Endothelial cell of umbilical vein (primary cell): ENCODE measurements around the gene SDHA. TPM values are rescaled to one million over a fixed set of nuclear protein-coding genes. Genes with fewer than 3 reads are reported as not detected.
"Not testable (repeated sequence)": the region's sequence is repeated elsewhere in the genome, so short reads cannot be mapped to it uniquely, and the experiment has no call there.

Experiments
- BruUV-seq: library from RNA; stranded (reverse); fragments of 400-500 nt; replicated peaks from 2 replicates; lab custom pipeline; 2021; lab: Mats Ljungman, UMichigan
- CTCF ChIA-PET: fragments of 300-600, 350-600 bp; sonication (Branson Sonifier 250); formaldehyde crosslinking; loops from one replicate; lab custom pipeline; 2021; ENCODE audit warnings: antibody characterized with exemption, inconsistent platforms; lab: Charles Lee
- POLR2A ChIA-PET: fragments of 300-600, 350-600 bp; sonication (Branson Sonifier 250); formaldehyde crosslinking; loops from one replicate; lab custom pipeline; 2021; ENCODE audit warnings: antibody characterized with exemption, inconsistent platforms; lab: Charles Lee
- DNase-seq: peaks from one replicate; pipeline ENCODE4 v3.0.0-alpha.2; 2011; ENCODE audit warnings: low read depth, low spot score
- FAIRE-seq: peaks from 2 replicates; lab custom pipeline; 2011; peaks lifted over from hg19 to GRCh38; lab: Jason Lieb, UNC
- H2AFZ ChIP-seq: 2 replicates; pipeline ENCODE4 v1.6.0; 2012; ENCODE audit warnings: low read depth, low read length, control low read depth, inconsistent platforms
- H3K27ac ChIP-seq: 2 replicates; pipeline ENCODE4 v1.5.1; 2011; ENCODE audit warnings: low read depth, mild to moderate bottlenecking, control low read depth, low read length, moderate library complexity; ENCODE audit not compliant: insufficient read depth
- H3K27me3 ChIP-seq, 2 experiments: 2 replicates each; pipeline versions ENCODE4 v1.6.0 to v1.6.1; 2011; ENCODE audit warnings: low read length in 2 of 2, mixed read lengths in 1 of 2; ENCODE audit not compliant: control insufficient read depth in 2 of 2, insufficient read depth in 2 of 2
- H3K36me3 ChIP-seq, 2 experiments: 2 replicates in 1 of 2; 3 replicates in 1 of 2; pipeline ENCODE4 v1.5.1; 2011; ENCODE audit warnings: low read length in 2 of 2, mild to moderate bottlenecking in 1 of 2, moderate library complexity in 1 of 2; ENCODE audit not compliant: control insufficient read depth in 2 of 2, insufficient read depth in 2 of 2; ENCODE audit errors: extremely low read depth in 1 of 2
- H3K4me1 ChIP-seq: 3 replicates; pipeline ENCODE4 v1.5.1; 2011; ENCODE audit warnings: mild to moderate bottlenecking, low read length; ENCODE audit not compliant: control insufficient read depth, insufficient read depth; ENCODE audit errors: extremely low read depth
- H3K4me2 ChIP-seq: 2 replicates; pipeline ENCODE4 v1.6.1; 2011; ENCODE audit warnings: low read length, control low read depth, mixed read lengths; ENCODE audit not compliant: insufficient read depth
- H3K4me3 ChIP-seq, 3 experiments: fragments of 200-600 bp in 1 of 3; sonication (generic), shearing (Covaris generic) in 1 of 3; replicated peaks in 1 of 3; 2 replicates each; pipeline ENCODE4 v1.5.1; 2011 to 2016; ENCODE audit warnings: control low read depth in 3 of 3, low read length in 3 of 3, mild to moderate bottlenecking in 2 of 3, inconsistent platforms in 1 of 3, low read depth in 1 of 3, moderate library complexity in 1 of 3; ENCODE audit not compliant: insufficient read depth in 1 of 3
- H3K79me2 ChIP-seq: 2 replicates; pipeline ENCODE4 v1.6.0; 2012; ENCODE audit warnings: low read length, inconsistent platforms; ENCODE audit not compliant: control insufficient read depth, insufficient read depth
- H3K9ac ChIP-seq: replicated peaks from 2 replicates; pipeline ENCODE3; 2011; ENCODE audit warnings: low read length, control low read depth; ENCODE audit not compliant: insufficient read depth; ENCODE audit errors: extremely low read depth
- H3K9me1 ChIP-seq: replicated peaks from 3 replicates; pipeline ENCODE4 v1.6.0; 2011; ENCODE audit warnings: mild to moderate bottlenecking, low read length; ENCODE audit not compliant: control insufficient read depth, insufficient read depth; ENCODE audit errors: extremely low read depth
- H3K9me3 ChIP-seq: replicated peaks from 2 replicates; pipeline ENCODE4 v1.5.1; 2012; ENCODE audit warnings: low read length, inconsistent platforms; ENCODE audit not compliant: control insufficient read depth, insufficient read depth
- H4K20me1 ChIP-seq: replicated peaks from 2 replicates; pipeline ENCODE3; 2011; ENCODE audit warnings: mild to moderate bottlenecking, low read length; ENCODE audit not compliant: control insufficient read depth, insufficient read depth; ENCODE audit errors: extremely low read depth
- CTCF ChIP-seq, 2 donors: IDR thresholded peaks; 1 replicate in 1 of 2; 2 replicates in 1 of 2; pipeline ENCODE4 v1.5.1; 2011; ENCODE audit warnings: low read length in 2 of 2, mild to moderate bottlenecking in 2 of 2, moderate library complexity in 2 of 2, control low read depth in 1 of 2, inconsistent platforms in 1 of 2, low read depth in 1 of 2; ENCODE audit not compliant: insufficient read depth in 1 of 2; ENCODE audit errors: extremely low read depth in 1 of 2
- EZH2 ChIP-seq: IDR thresholded peaks from 2 replicates; pipeline ENCODE4 v1.6.1; 2012; ENCODE audit warnings: borderline replicate concordance, low read depth, mild to moderate bottlenecking, moderate library complexity, low read length, inconsistent platforms; ENCODE audit not compliant: severe bottlenecking
- FOS ChIP-seq: IDR thresholded peaks from 2 replicates; pipeline ENCODE4 v1.6.1; 2011; ENCODE audit warnings: mild to moderate bottlenecking, low read length, moderate library complexity, borderline replicate concordance; ENCODE audit not compliant: insufficient read depth
- GATA2 ChIP-seq: IDR thresholded peaks from 2 replicates; pipeline ENCODE4 v1.7.0; 2011; ENCODE audit warnings: low read depth, mild to moderate bottlenecking, moderate library complexity, mixed read lengths, low read length; ENCODE audit not compliant: insufficient read length, insufficient read depth
- JUN ChIP-seq: IDR thresholded peaks from 2 replicates; pipeline ENCODE4 v1.6.1; 2011; ENCODE audit warnings: borderline replicate concordance, low read depth; ENCODE audit not compliant: insufficient read length, insufficient read depth
- MYC ChIP-seq: IDR thresholded peaks from one replicate; pipeline ENCODE4 v1.6.1; 2011; ENCODE audit warnings: mild to moderate bottlenecking, low read depth, low read length
- POLR2A ChIP-seq: IDR thresholded peaks from 2 replicates; pipeline ENCODE4 v1.6.1; 2012; ENCODE audit warnings: low read depth, mild to moderate bottlenecking, control low read depth, low read length
- POLR2AphosphoS5 ChIP-seq: IDR thresholded peaks from 2 replicates; pipeline ENCODE4 v1.6.1; 2012; ENCODE audit warnings: low read depth, mild to moderate bottlenecking, control low read depth, low read length, moderate library complexity; ENCODE audit not compliant: insufficient read depth
- dilution Hi-C: fragments of 300-500 bp; cut with MboI; formaldehyde crosslinking; loops from one replicate; pipeline ENCODE4 v1.15.0; 2019; ENCODE audit warnings: low sequenced_read_pairs; ENCODE audit not compliant: extremely low pct_ligation_motif_present
- intact Hi-C: fragments of 100-400 bp; cut with micrococcal nuclease; formaldehyde crosslinking; loops from one replicate; pipeline ENCODE4 v1.10.0; 2022
- polyA plus RNA-seq, 4 experiments: library from polyadenylated mRNA; depleted of rRNA in 3 of 4; stranded (reverse) in 3 of 4; unstranded in 1 of 4; fragments of >200 nt; gene quantifications; 2 replicates each; pipeline versions ENCODE4 v1.2.1 to v1.2.3, GENCODE V29; 2011 to 2012; ENCODE audit warnings: missing spikeins in 1 of 4
- total RNA-seq: library from RNA; stranded (reverse); gene quantifications from 2 replicates; pipeline ENCODE4 v1.2.3, GENCODE V29; 2021
- TF ChIP-seq, protein P1 (sequence below): IDR thresholded peaks from 2 replicates; pipeline ENCODE4 v1.6.1; 2011; ENCODE audit not compliant: insufficient read depth, insufficient read length

The SDHA gene
- total and polyA plus RNA-seq, 2 donors (not counting 3 experiments of a cell fraction or from before 2014, with no cell fraction given), result 121 to 153 TPM

DNA sequence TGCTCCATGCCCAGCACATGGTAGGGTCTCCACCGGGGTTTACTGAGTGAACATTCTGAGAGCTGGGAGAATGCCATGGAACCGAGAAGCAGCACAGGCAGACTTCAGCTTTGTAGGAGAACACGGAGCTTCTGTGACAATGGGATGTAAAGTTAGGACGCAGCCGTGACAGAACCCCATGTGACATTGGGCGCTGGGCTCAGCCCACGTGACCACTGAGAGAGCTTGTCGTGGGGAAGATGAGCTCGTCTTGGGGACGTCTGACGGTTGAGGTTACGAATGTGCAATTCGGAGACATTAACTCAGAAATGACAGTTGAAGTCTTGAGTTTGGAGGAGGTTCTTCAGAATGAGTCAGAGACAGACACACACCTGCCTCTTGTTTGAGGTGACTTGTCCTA is 13.5 kb downstream of the SDHA start:
- TF ChIP-seq GATA2, result no peak
- no peak for TF ChIP-seq JUN
- TF ChIP-seq POLR2A, result no peak
- TF ChIP-seq EZH2, result no peak
- no peak for TF ChIP-seq FOS
- no peak for TF ChIP-seq POLR2AphosphoS5
- TF ChIP-seq CTCF (IDR thresholded peaks at IDR 0.05; ENCODE audit: extremely low read depth in 1 of 2, insufficient read depth in 1 of 2, low read depth in 1 of 2, low read length in 2 of 2), result no peak
- TF ChIP-seq MYC, result no peak
- TF ChIP-seq, protein P1, sequence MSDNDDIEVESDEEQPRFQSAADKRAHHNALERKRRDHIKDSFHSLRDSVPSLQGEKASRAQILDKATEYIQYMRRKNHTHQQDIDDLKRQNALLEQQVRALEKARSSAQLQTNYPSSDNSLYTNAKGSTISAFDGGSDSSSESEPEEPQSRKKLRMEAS, result no peak
- no peak overlapping the region for H3K27ac ChIP-seq
- intact Hi-C loops, result no loop called here
- H3K9ac ChIP-seq, result no peak overlapping the region
- peaks cover 9% of the 10 kb centered on the region for H3K79me2 ChIP-seq
- ChIA-PET POLR2A (no interaction called here), CTCF (interaction anchor here (1.4 kb wide), 1 partner anchor 43 kb away, joined by 3 read pairs; no protein-coding TSS in a partner anchor)
- dilution Hi-C loops, result no loop called here
- peaks cover 15 to 43% of the 10 kb centered on the region in 2 experiments for H3K36me3 ChIP-seq
- DNase-seq (no peak), FAIRE-seq (no peak)
- no peaks in the 10 kb centered on the region for H3K27me3 ChIP-seq
- no peaks in the 10 kb centered on the region for H3K9me1 ChIP-seq
- H2AFZ ChIP-seq, result no peak overlapping the region
- no peak overlapping the region for H3K4me3 ChIP-seq
- no peaks in the 10 kb centered on the region for H3K4me1 ChIP-seq
- BruUV-seq, result no TSS peak
- no peaks in the 10 kb centered on the region for H4K20me1 ChIP-seq
- H3K9me3 ChIP-seq, result no peaks in the 10 kb centered on the region
- no peak overlapping the region for H3K4me2 ChIP-seq

DNA sequence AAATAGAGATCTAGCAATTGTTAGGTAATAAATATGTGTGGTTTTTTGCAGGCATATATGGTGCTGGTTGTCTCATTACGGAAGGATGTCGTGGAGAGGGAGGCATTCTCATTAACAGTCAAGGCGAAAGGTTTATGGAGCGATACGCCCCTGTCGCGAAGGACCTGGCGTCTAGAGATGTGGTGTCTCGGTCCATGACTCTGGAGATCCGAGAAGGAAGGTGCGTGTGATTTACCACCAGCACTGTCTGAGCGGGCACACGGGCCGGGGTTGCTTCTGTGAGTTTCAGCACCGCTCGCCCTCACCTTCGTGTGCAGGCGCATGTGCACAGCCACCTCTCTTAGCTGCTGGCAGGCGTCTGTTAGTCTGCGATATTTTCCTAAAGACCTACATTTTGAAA is 15.3 kb downstream of the SDHA start:
- H3K79me2 ChIP-seq, H3K4me1 ChIP-seq, H3K9me1 ChIP-seq, CTCF ChIA-PET, H3K4me2 ChIP-seq, H3K9ac ChIP-seq, intact Hi-C loops, FAIRE-seq, BruUV-seq, H3K27ac ChIP-seq, H3K27me3 ChIP-seq, H3K9me3 ChIP-seq, dilution Hi-C loops, H3K4me3 ChIP-seq, H2AFZ ChIP-seq, H4K20me1 ChIP-seq, POLR2A ChIA-PET, DNase-seq: not testable (repeated sequence)
- H3K36me3 ChIP-seq, result peaks cover 13 to 37% of the 10 kb centered on the region in 2 experiments
